ENCODE results near the gene PRKCH.

DNA sequence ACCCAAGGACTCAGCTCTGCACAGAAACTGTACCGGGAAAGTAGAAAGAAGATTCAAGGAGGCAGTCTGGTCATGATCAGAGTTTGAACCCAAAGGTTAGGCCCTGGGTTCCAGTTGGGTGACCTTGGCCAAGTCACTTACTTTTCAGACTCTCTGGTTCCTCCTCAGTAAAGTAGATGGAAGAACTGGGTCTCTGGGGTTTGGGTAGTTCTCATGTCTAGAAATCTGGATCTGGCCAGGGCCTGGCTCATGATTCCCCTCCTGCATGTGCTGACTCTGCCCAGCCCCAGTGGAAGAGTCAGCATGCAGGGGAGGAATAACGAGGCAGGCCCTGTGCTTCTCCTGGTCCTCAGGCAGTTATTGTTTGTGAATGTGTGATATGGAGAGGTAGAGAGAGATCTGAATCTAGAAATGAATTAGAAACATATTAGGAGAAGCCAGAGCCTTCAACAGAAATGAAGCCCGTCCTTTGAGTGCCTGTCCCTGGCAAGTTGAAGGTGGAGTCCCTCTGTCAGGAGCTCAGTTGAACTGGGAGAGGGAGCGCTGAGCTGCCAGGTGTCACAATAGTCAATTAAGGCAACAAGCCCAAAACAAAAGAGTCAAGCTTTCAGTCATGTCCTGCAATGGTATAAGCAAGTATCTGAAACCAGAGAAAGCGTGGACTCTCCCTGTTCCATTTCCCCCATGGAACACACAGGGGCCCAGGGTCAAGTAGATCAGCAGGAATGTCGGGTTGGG is 242.7 kb downstream of the PRKCH start:
- TF ChIP-seq, protein P1, sequence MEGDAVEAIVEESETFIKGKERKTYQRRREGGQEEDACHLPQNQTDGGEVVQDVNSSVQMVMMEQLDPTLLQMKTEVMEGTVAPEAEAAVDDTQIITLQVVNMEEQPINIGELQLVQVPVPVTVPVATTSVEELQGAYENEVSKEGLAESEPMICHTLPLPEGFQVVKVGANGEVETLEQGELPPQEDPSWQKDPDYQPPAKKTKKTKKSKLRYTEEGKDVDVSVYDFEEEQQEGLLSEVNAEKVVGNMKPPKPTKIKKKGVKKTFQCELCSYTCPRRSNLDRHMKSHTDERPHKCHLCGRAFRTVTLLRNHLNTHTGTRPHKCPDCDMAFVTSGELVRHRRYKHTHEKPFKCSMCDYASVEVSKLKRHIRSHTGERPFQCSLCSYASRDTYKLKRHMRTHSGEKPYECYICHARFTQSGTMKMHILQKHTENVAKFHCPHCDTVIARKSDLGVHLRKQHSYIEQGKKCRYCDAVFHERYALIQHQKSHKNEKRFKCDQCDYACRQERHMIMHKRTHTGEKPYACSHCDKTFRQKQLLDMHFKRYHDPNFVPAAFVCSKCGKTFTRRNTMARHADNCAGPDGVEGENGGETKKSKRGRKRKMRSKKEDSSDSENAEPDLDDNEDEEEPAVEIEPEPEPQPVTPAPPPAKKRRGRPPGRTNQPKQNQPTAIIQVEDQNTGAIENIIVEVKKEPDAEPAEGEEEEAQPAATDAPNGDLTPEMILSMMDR (IDR thresholded peaks at IDR 0.05), result no peak
- TF ChIP-seq ZFX (IDR thresholded peaks at IDR 0.05; ENCODE audit: borderline replicate concordance), result no peak

All from 22Rv1 (cell line).